HL-60 (cell line): ENCODE data around the gene DCLRE1B.

ENCODE experiments used
- DNase-seq, 2 experiments: peaks; one replicate each; pipeline ENCODE4 v3.0.0-alpha.2; 2010 to 2020; ENCODE audit warnings: low read depth in 1 of 2, low spot score in 1 of 2
- H3K27ac ChIP-seq: fragments of 250-450 bp; sonication (Bioruptor Pico); replicated peaks from 2 replicates; pipeline ENCODE4 v1.5.1; 2020; ENCODE audit warnings: mild to moderate bottlenecking, moderate library complexity
- H3K27me3 ChIP-seq: fragments of 250-450 bp; sonication (Bioruptor Pico); 2 replicates; pipeline ENCODE4 v1.5.1; 2021; ENCODE audit warnings: mild to moderate bottlenecking, moderate library complexity; ENCODE audit not compliant: insufficient read depth, poor library complexity, severe bottlenecking
- H3K4me3 ChIP-seq: replicated peaks from 2 replicates; pipeline ENCODE4 v1.5.1; 2011; ENCODE audit warnings: mild to moderate bottlenecking, control low read depth, low read length; ENCODE audit not compliant: insufficient read depth
- CTCF ChIP-seq: IDR thresholded peaks from one replicate; pipeline ENCODE4 v1.5.1; 2011; ENCODE audit warnings: low read length, control low read depth, inconsistent platforms; ENCODE audit not compliant: insufficient read depth
- GABPA ChIP-seq: IDR thresholded peaks from 2 replicates; pipeline ENCODE4 v1.6.1; 2012; ENCODE audit warnings: low read depth
- POLR2AphosphoS5 ChIP-seq: IDR thresholded peaks from 2 replicates; pipeline ENCODE4 v1.6.1; 2012; ENCODE audit warnings: low read depth
- REST ChIP-seq: IDR thresholded peaks from 2 replicates; pipeline ENCODE4 v1.6.1; 2012; ENCODE audit warnings: low read depth; ENCODE audit not compliant: insufficient replicate concordance
- SPI1 ChIP-seq: IDR thresholded peaks from 2 replicates; pipeline ENCODE4 v1.6.1; 2012; ENCODE audit warnings: low read depth, mild to moderate bottlenecking, borderline replicate concordance

The DCLRE1B gene

GRCh38 chr1:113860891-113861290 lies 44.2 kb upstream of the DCLRE1B start:
- H3K27me3 ChIP-seq: no peaks in the 10 kb centered on the region
- no peak for DNase-seq

GRCh38 chr1:113861641-113862040 lies 43.5 kb upstream of the DCLRE1B start:
- DNase-seq: peak in 1 of 2 experiments; percentile 31
- no peak for TF ChIP-seq POLR2AphosphoS5
- no peak for TF ChIP-seq CTCF
- TF ChIP-seq SPI1: peak; percentile 83
- H3K4me3 ChIP-seq: no peak overlapping the region
- no peak overlapping the region for H3K27ac ChIP-seq
- H3K27me3 ChIP-seq: no peaks in the 10 kb centered on the region

More at GRCh38 chr1:113860891-113861290, 44.2 kb upstream of the DCLRE1B start:
- no peak for TF ChIP-seq SPI1
- H3K4me3 ChIP-seq: no peak overlapping the region
- peak overlapping the region; percentile 41 for H3K27ac ChIP-seq

- no peak overlapping the region for H3K27ac ChIP-seq
- DNase-seq: no peak
- no peaks in the 10 kb centered on the region for H3K27me3 ChIP-seq
- no peak for TF ChIP-seq GABPA
- TF ChIP-seq REST: no peak
- no peak for TF ChIP-seq SPI1
- no peak for TF ChIP-seq CTCF
- TF ChIP-seq POLR2AphosphoS5: no peak
- H3K4me3 ChIP-seq: no peak overlapping the region
Observed at GRCh38 chr1:113868387-113869083, 36.6 kb upstream of the DCLRE1B start.

GRCh38 chr1:113870778-113871177 lies 34.3 kb upstream of the DCLRE1B start:
- TF ChIP-seq POLR2AphosphoS5 (no peak), REST (no peak), SPI1 (no peak), GABPA (no peak), CTCF (no peak)
- no peak for DNase-seq
- Histone ChIP-seq H3K4me3 (peak overlapping the region; percentile 51), H3K27me3 (no peaks in the 10 kb centered on the region), H3K27ac (peak overlapping the region; percentile 96)
